B cell (primary cell): ENCODE results near the gene RGPD5. TPM values are rescaled to one million over a fixed set of nuclear protein-coding genes. Genes with fewer than 3 reads are reported as not detected.
"Not testable (repeated sequence)": the region's sequence is repeated elsewhere in the genome, so short reads cannot be mapped to it uniquely, and the experiment has no call there.

Experiments
- ATAC-seq: fragments of 200-7000 bp; cut with Tn5 transposase; one replicate; pipeline ENCODE4 v1.10.0; 2021; ENCODE audit warnings: low read depth, mild to moderate bottlenecking, moderate number of reproducible peaks, moderate library complexity
- CTCF ChIA-PET: fragments of 350-600 bp; sonication (Branson Sonifier 250); formaldehyde crosslinking; loops from one replicate; lab custom pipeline; 2021; ENCODE audit warnings: antibody characterized with exemption, inconsistent platforms; lab: Charles Lee
- POLR2A ChIA-PET: fragments of 350-600 bp; sonication (Branson Sonifier 250); formaldehyde crosslinking; loops from one replicate; lab custom pipeline; 2021; ENCODE audit warnings: antibody characterized with exemption; lab: Charles Lee
- DNase-seq: peaks from one replicate; pipeline ENCODE4 v3.0.0; 2013
- H2AFZ ChIP-seq: 2 replicates; pipeline ENCODE4 v1.6.1; 2012; ENCODE audit warnings: mild to moderate bottlenecking, low read depth, low read length; ENCODE audit not compliant: insufficient read depth, poor library complexity, severe bottlenecking
- H3K27ac ChIP-seq, 2 donors: 1 replicate in 1 of 2; 2 replicates in 1 of 2; pipeline ENCODE4 v1.5.1; 2012 to 2013; ENCODE audit warnings: low read length in 2 of 2, mild to moderate bottlenecking in 2 of 2, moderate library complexity in 1 of 2
- H3K27me3 ChIP-seq, 4 experiments: fragments of 200-600 bp in 1 of 4; sonication (generic) in 1 of 4; replicated peaks in 1 of 4; 1 replicate in 2 of 4; 2 replicates in 2 of 4; pipeline versions ENCODE4 v1.6.1 to v1.7.0; 2013 to 2016; ENCODE audit warnings: low read length in 3 of 4, mild to moderate bottlenecking in 2 of 4, mixed read lengths in 1 of 4, moderate library complexity in 1 of 4; ENCODE audit not compliant: insufficient read depth in 4 of 4, control insufficient read depth in 3 of 4; ENCODE audit errors: control extremely low read depth in 1 of 4
- H3K36me3 ChIP-seq, 2 experiments: replicated peaks in 1 of 2; 1 replicate in 1 of 2; 2 replicates in 1 of 2; pipeline versions ENCODE4 v1.6.1 to v1.7.1; 2013; ENCODE audit warnings: low read length in 1 of 2; ENCODE audit not compliant: insufficient read depth in 2 of 2, control insufficient read depth in 1 of 2; ENCODE audit errors: control extremely low read depth in 1 of 2, extremely low read depth in 1 of 2
- H3K4me1 ChIP-seq, 2 donors: fragments of 200-600 bp in 1 of 2; sonication (generic) in 1 of 2; 1 replicate in 1 of 2; 2 replicates in 1 of 2; pipeline versions ENCODE4 v1.5.1 to v1.6.1; 2013 to 2017; ENCODE audit warnings: low read length in 2 of 2; ENCODE audit not compliant: control insufficient read depth in 2 of 2, insufficient read depth in 2 of 2
- H3K4me2 ChIP-seq: replicated peaks from 2 replicates; pipeline ENCODE3; 2012; ENCODE audit warnings: mild to moderate bottlenecking, low read depth, low read length; ENCODE audit not compliant: poor library complexity, severe bottlenecking
- H3K4me3 ChIP-seq, 5 experiments: fragments of 200-600 bp in 1 of 5; sonication (generic) in 1 of 5; 1 replicate in 3 of 5; 2 replicates in 2 of 5; pipeline versions ENCODE4 v1.5.1 to v1.7.0; 2011 to 2016; ENCODE audit warnings: low read length in 4 of 5, mild to moderate bottlenecking in 4 of 5, low read depth in 2 of 5, control low read depth in 1 of 5, moderate library complexity in 1 of 5; ENCODE audit not compliant: insufficient read depth in 1 of 5; ENCODE audit errors: control extremely low read depth in 1 of 5, extremely low read depth in 1 of 5
- H3K79me2 ChIP-seq: fragments of 200-600 bp; sonication (generic); one replicate; pipeline ENCODE4 v1.6.0; 2016; ENCODE audit warnings: low read length; ENCODE audit not compliant: control insufficient read depth, insufficient read depth
- H3K9ac ChIP-seq: fragments of 200-600 bp; sonication (generic); 2 replicates; pipeline ENCODE4 v1.6.1; 2017; ENCODE audit warnings: mild to moderate bottlenecking, low read length, moderate library complexity
- H3K9me3 ChIP-seq, 3 donors: one replicate each; pipeline versions ENCODE4 v1.6.1 to v1.7.1; 2013; ENCODE audit warnings: low read length in 2 of 3; ENCODE audit not compliant: control insufficient read depth in 2 of 3, insufficient read depth in 1 of 3; ENCODE audit errors: control extremely low read depth in 1 of 3
- H4K20me1 ChIP-seq: 2 replicates; pipeline ENCODE4 v1.6.0; 2012; ENCODE audit warnings: mild to moderate bottlenecking, low read length; ENCODE audit not compliant: insufficient read depth, control insufficient read depth, poor library complexity, severe bottlenecking
- H3K27ac Mint-ChIP-seq: one replicate; pipeline ENCODE4 v1.8.0; 2021; ENCODE audit warnings: mixed read lengths
- H3K27me3 Mint-ChIP-seq: one replicate; pipeline ENCODE4 v1.8.0; 2021; ENCODE audit warnings: mixed read lengths
- H3K4me1 Mint-ChIP-seq: one replicate; pipeline ENCODE4 v1.8.0; 2021; ENCODE audit warnings: mixed read lengths
- H3K4me3 Mint-ChIP-seq: one replicate; pipeline ENCODE4 v1.8.0; 2021; ENCODE audit warnings: mixed read lengths
- H3K9me3 Mint-ChIP-seq: one replicate; pipeline ENCODE4 v1.8.0; 2022; ENCODE audit warnings: mixed read lengths; ENCODE audit not compliant: insufficient read depth
- WGBS: methylation state at CpG from one replicate; pipeline ENCODE4 v1.1.5; 2013; ENCODE audit warnings: missing lambda C conversion rate; ENCODE audit not compliant: insufficient coverage; 5-methylcytosine and 5-hydroxymethylcytosine counted together
- intact Hi-C: fragments of 100-400 bp; cut with micrococcal nuclease; formaldehyde crosslinking; loops from one replicate; pipeline ENCODE4 v1.10.0; 2022
- polyA minus RNA-seq: library from RNA; depleted of rRNA, polyadenylated mRNA; stranded (reverse); fragments of >200 nt; gene quantifications from 2 replicates; pipeline ENCODE4 v1.2.3, GENCODE V29; 2012
- polyA plus RNA-seq: library from polyadenylated mRNA; depleted of rRNA; stranded (reverse); fragments of >200 nt; gene quantifications from 2 replicates; pipeline ENCODE4 v1.2.3, GENCODE V29; 2012
- total RNA-seq, 2 donors: library from RNA; stranded (reverse); fragments of 120-200 nt in 1 of 2; gene quantifications; 1 replicate in 1 of 2; 2 replicates in 1 of 2; pipeline versions ENCODE4 v1.2.3 to v1.2.4, GENCODE V29; 2013 to 2022

The RGPD5 gene
- total RNA-seq, result 61.1 and 86.8 TPM in 2 replicates
- 25.2 TPM for total RNA-seq (2013)
- polyA plus RNA-seq, result 12.2 and 28.6 TPM in 2 replicates
- 33.1 and 102 TPM in 2 replicates for polyA minus RNA-seq

GRCh38 chr2:109794074-109794737, at the start of gene RGPD5:
RGPD5 (plus strand) TSS chr2:109794305; CDS start chr2:109794466, 161 bp downstream.
- H3K4me1 Mint-ChIP-seq, H3K27me3 Mint-ChIP-seq, DNase-seq: not testable (repeated sequence)

GRCh38 chr2:109751572-109751971, 42.5 kb upstream of the RGPD5 start:
- CTCF ChIA-PET, H2AFZ ChIP-seq: not testable (repeated sequence)
- WGBS, result no CpG with 5 or more reads among the region's 6 CpGs

More at GRCh38 chr2:109794074-109794737, at the start of gene RGPD5:
- H3K36me3 ChIP-seq, intact Hi-C loops, H3K4me3 Mint-ChIP-seq, H3K9me3 ChIP-seq, H3K4me3 ChIP-seq, H3K4me2 ChIP-seq, H3K27ac ChIP-seq, H4K20me1 ChIP-seq, H3K4me1 ChIP-seq, H3K9ac ChIP-seq, H3K9me3 Mint-ChIP-seq, H3K27ac Mint-ChIP-seq, H3K79me2 ChIP-seq, H3K27me3 ChIP-seq, H2AFZ ChIP-seq, CTCF ChIA-PET, POLR2A ChIA-PET: not testable (repeated sequence)
- peak; percentile 100 for ATAC-seq
- 0% methylated on average over 10 of the region's 77 CpGs for WGBS

GRCh38 chr2:109757163-109757824, 36.8 kb upstream of the RGPD5 start:
- H3K9me3 Mint-ChIP-seq, H3K27ac ChIP-seq, H3K79me2 ChIP-seq, H3K4me3 Mint-ChIP-seq, POLR2A ChIA-PET, H4K20me1 ChIP-seq, H3K27ac Mint-ChIP-seq, H3K9ac ChIP-seq, DNase-seq, CTCF ChIA-PET, H3K27me3 ChIP-seq, H3K4me1 ChIP-seq, H3K4me1 Mint-ChIP-seq, H3K27me3 Mint-ChIP-seq, H3K4me3 ChIP-seq, H3K4me2 ChIP-seq, H3K36me3 ChIP-seq, ATAC-seq, intact Hi-C loops, H2AFZ ChIP-seq, H3K9me3 ChIP-seq: not testable (repeated sequence)
- no CpG with 5 or more reads among the region's 3 CpGs for whole genome bisulfite sequencing

More at GRCh38 chr2:109751572-109751971, 42.5 kb upstream of the RGPD5 start:
- H3K4me1 Mint-ChIP-seq, ATAC-seq, H3K9ac ChIP-seq, DNase-seq, H3K27me3 ChIP-seq, H3K4me2 ChIP-seq, H3K9me3 ChIP-seq, H3K79me2 ChIP-seq, H3K4me3 Mint-ChIP-seq, H3K27ac ChIP-seq, H3K27me3 Mint-ChIP-seq, H3K36me3 ChIP-seq, H3K27ac Mint-ChIP-seq, H4K20me1 ChIP-seq, H3K4me3 ChIP-seq, H3K9me3 Mint-ChIP-seq, POLR2A ChIA-PET, H3K4me1 ChIP-seq, intact Hi-C loops: not testable (repeated sequence)
